Measurements from ENCODE around the gene TMPRSS6. TPM values are rescaled to one million over a fixed set of nuclear protein-coding genes. Genes with fewer than 3 reads are reported as not detected.

The TMPRSS6 gene
- total RNA-seq, 1 experiment from 2014 or later, result not detected

GRCh38 chr22:37126383-37126782 lies 16.9 kb upstream of the TMPRSS6 start:
- in situ Hi-C loops (cut with HindIII; ENCODE audit: low pct_unique_long_range_greater_than_20kb, low sequenced_read_pairs), result no loop called here
- peak; percentile 48 for DNase-seq (ENCODE audit: low read depth, low spot score)

GRCh38 chr22:37123649-37124048 lies 14.1 kb upstream of the TMPRSS6 start:
- in situ Hi-C loops (cut with HindIII; ENCODE audit: low pct_unique_long_range_greater_than_20kb, low sequenced_read_pairs), result no loop called here
- no peak for DNase-seq (ENCODE audit: low read depth, low spot score)

GRCh38 chr22:37122598-37123180 lies 13.2 kb upstream of the TMPRSS6 start:
- no peak for DNase-seq (ENCODE audit: low read depth, low spot score)
- in situ Hi-C loops (cut with HindIII; ENCODE audit: low pct_unique_long_range_greater_than_20kb, low sequenced_read_pairs), result no loop called here

- in situ Hi-C loops (cut with HindIII; ENCODE audit: low pct_unique_long_range_greater_than_20kb, low sequenced_read_pairs), result no loop called here
- DNase-seq (ENCODE audit: low read depth, low spot score), result no peak
These were observed 12.5 kb upstream of the TMPRSS6 start for GRCh38 chr22:37121887-37122591.

- no peak for DNase-seq (ENCODE audit: low read depth, low spot score)
- in situ Hi-C loops (cut with HindIII; ENCODE audit: low pct_unique_long_range_greater_than_20kb, low sequenced_read_pairs), result no loop called here
These were observed 11.2 kb upstream of the TMPRSS6 start for GRCh38 chr22:37120569-37121340.

- in situ Hi-C loops (cut with HindIII; ENCODE audit: low pct_unique_long_range_greater_than_20kb, low sequenced_read_pairs), result no loop called here
- DNase-seq (ENCODE audit: low read depth, low spot score), result no peak
These were observed 10.4 kb upstream of the TMPRSS6 start for GRCh38 chr22:37119872-37120271.

GRCh38 chr22:37118083-37118482 lies 8.6 kb upstream of the TMPRSS6 start:
- no peak for DNase-seq (ENCODE audit: low read depth, low spot score)
- in situ Hi-C loops (cut with HindIII; ENCODE audit: low pct_unique_long_range_greater_than_20kb, low sequenced_read_pairs), result no loop called here

GRCh38 chr22:37117092-37117491 lies 7.6 kb upstream of the TMPRSS6 start:
- no peak for DNase-seq (ENCODE audit: low read depth, low spot score)
- in situ Hi-C loops (cut with HindIII; ENCODE audit: low pct_unique_long_range_greater_than_20kb, low sequenced_read_pairs), result no loop called here

- in situ Hi-C loops (cut with HindIII; ENCODE audit: low pct_unique_long_range_greater_than_20kb, low sequenced_read_pairs), result no loop called here
- no peak for DNase-seq (ENCODE audit: low read depth, low spot score)
These were observed 5.5 kb upstream of the TMPRSS6 start for GRCh38 chr22:37115032-37115431.

GRCh38 chr22:37113757-37114156 lies 4.2 kb upstream of the TMPRSS6 start:
- in situ Hi-C loops (cut with HindIII; ENCODE audit: low pct_unique_long_range_greater_than_20kb, low sequenced_read_pairs), result no loop called here
- no peak for DNase-seq (ENCODE audit: low read depth, low spot score)

GRCh38 chr22:37112084-37112728 lies 2.7 kb upstream of the TMPRSS6 start:
- no peak for DNase-seq (ENCODE audit: low read depth, low spot score)
- in situ Hi-C loops (cut with HindIII; ENCODE audit: low pct_unique_long_range_greater_than_20kb, low sequenced_read_pairs), result no loop called here

- DNase-seq (ENCODE audit: low read depth, low spot score), result no peak
- in situ Hi-C loops (cut with HindIII; ENCODE audit: low pct_unique_long_range_greater_than_20kb, low sequenced_read_pairs), result no loop called here
These were observed 1.7 kb upstream of the TMPRSS6 start for GRCh38 chr22:37111156-37111717.

GRCh38 chr22:37107816-37108621 lies 1.5 kb downstream of the TMPRSS6 start:
- DNase-seq (ENCODE audit: low read depth, low spot score), result no peak
- in situ Hi-C loops (cut with HindIII; ENCODE audit: low pct_unique_long_range_greater_than_20kb, low sequenced_read_pairs), result no loop called here

GRCh38 chr22:37105990-37106389 lies 3.5 kb downstream of the TMPRSS6 start:
- no peak for DNase-seq (ENCODE audit: low read depth, low spot score)
- in situ Hi-C loops (cut with HindIII; ENCODE audit: low pct_unique_long_range_greater_than_20kb, low sequenced_read_pairs), result no loop called here

GRCh38 chr22:37105154-37105553 lies 4.4 kb downstream of the TMPRSS6 start:
- DNase-seq (ENCODE audit: low read depth, low spot score), result no peak

GRCh38 chr22:37103656-37104452 lies 5.7 kb downstream of the TMPRSS6 start:
- no peak for DNase-seq (ENCODE audit: low read depth, low spot score)
- in situ Hi-C loops (cut with HindIII; ENCODE audit: low pct_unique_long_range_greater_than_20kb, low sequenced_read_pairs), result no loop called here

More at GRCh38 chr22:37105154-37105553, 4.4 kb downstream of the TMPRSS6 start:
- in situ Hi-C loops (cut with HindIII; ENCODE audit: low pct_unique_long_range_greater_than_20kb, low sequenced_read_pairs), result no loop called here
